Activated effector memory CD4-positive, alpha-beta T cell treated with Interleukin-2 at 50 U/mL for 16 hours (primary cell): ENCODE data around the gene CCNJ.
"Not testable (repeated sequence)": the region's sequence is repeated elsewhere in the genome, so short reads cannot be mapped to it uniquely, and the experiment has no call there.

Experiments used
- DNase-seq: peaks from one replicate; pipeline ENCODE4 v3.0.0-alpha.2; 2020

CCNJ gene, protein sequence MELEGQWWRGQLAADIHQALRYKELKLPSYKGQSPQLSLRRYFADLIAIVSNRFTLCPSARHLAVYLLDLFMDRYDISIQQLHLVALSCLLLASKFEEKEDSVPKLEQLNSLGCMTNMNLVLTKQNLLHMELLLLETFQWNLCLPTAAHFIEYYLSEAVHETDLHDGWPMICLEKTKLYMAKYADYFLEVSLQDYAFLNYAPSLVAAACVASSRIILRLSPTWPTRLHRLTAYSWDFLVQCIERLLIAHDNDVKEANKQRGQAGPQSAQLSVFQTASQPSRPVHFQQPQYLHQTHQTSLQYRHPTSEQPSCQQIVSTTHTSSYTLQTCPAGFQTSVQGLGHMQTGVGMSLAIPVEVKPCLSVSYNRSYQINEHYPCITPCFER

DNA sequence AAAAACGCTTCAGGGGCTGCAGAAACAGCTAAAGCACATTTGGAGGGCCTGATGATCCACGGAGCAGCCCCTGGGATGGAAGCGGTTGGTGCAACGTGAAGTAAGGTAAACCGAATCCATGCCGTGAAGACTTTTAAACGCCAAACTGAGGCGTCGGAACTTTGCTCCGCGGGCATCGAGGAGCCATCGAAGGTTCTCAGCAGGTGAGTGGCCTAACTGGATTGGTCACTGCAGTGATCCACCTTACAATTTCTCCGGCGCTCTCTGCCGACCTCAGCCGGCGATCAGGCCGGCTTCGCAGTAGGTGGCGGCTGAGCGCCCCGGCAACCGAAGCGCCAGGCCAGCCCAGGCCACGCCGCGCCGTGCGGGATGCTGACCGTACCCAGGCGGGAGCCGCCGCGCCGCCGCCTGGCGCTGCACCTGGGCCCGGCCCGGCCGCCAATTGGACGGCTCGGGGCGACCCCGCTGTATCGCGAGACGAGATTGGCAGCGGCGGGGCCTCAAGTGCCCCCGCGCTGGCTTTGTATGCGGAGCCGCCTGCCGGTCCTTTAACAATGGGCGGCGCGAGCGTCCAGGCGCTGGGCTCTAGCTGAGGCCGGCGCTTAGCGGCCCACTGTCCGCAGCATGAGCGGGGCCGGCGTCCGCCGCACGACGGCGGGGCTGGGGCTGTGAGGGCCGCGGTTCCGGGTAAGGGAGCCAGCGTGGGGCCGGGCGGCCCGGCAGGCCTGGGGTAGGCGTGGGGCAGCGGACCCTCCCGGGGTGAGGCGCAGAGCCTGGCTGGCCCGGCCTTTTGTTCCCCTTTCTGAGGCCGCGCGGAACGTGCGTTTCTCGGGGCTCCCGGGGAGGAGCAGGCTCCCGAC lies at the start of gene CCNJ:
TSS of gene CCNJ (plus strand) at position 551 of the 860 bp plus-strand sequence. CDS start 811 bp downstream, outside the sequence.
- peak; percentile 71 for DNase-seq

GRCh38 chr10:95994376-95994775 lies 49.0 kb upstream of the CCNJ start:
- DNase-seq, result not testable (repeated sequence)

DNA sequence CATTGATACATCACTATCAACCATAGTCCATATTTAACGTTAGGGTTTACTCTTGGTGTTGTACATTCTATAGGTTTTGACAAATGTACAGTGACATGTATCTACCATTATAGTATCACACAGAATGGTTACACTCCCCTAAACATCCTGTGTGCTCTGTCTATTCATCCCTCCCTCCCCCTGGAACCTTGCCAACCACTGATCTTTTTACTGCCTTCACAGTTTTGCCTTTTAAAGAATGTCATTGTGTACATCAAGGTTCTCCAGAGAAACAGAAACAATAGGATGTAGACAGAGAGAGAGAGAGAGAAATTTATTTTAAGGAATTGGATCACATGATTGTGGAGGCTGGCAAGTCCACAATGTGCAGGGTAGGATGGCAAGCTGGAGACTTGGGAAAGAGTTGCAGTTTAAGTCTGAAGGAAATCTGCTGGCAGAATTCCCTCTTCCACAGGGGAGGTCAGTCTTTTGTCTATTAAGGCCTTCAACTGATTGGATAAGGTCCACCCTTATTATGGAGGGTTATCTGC lies 45.1 kb upstream of the CCNJ start:
- DNase-seq, result no peak

GRCh38 chr10:96013956-96014355 lies 29.4 kb upstream of the CCNJ start:
- no peak for DNase-seq

DNA sequence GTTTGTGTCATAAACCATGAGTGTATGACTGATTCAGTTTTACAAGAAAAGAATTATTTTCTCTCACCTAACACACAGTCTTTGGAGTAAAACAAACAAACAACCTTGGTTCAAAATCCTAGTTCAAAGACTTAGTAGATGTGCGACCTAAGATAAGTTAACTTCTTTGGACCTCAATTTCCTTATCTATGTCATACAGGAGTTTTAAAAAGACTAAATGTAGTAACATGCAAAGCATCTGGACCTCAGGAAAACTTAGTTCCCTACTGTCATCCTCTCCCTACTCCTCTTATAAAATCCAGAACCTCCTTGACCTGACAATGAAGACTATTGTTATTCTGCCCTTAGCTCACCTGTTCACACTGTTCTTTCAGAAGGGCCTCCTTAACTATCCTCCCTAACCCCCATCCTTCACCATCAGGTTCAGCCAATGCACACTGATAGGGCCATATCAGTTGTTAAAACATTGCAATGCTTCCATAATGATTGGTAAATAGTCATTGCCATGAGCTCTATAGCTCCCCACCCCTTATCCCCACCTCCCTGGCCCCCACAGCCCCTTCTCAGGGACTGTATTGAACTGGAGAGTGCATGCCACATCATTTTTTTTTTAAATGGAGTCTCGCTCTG lies 28.8 kb upstream of the CCNJ start:
- DNase-seq, result no peak

- DNase-seq, result no peak
Observed at GRCh38 chr10:96017191-96017687, 26.1 kb upstream of the CCNJ start.

GRCh38 chr10:96021332-96021731 lies 22.1 kb upstream of the CCNJ start:
- no peak for DNase-seq

DNA sequence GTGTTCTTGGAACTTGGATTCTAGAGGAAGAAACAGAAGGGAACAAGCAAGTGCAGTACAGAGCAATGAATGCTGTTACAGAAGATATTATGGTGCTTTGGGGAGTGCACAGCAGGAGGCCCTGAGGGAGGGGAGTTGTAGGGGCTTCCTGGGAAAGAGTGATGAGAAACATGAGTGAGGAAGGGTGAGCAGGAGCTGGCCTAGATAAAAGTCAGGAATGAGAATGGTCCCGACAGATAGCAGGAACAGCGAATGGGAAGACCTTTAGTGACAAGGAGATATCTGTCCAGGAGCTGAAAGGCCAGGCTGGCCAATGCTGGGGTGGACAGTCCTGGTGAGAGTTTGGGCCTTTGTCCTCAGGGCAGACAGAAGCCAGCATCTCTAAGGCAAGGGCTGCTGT lies 20.6 kb upstream of the CCNJ start:
- DNase-seq, result no peak

DNA sequence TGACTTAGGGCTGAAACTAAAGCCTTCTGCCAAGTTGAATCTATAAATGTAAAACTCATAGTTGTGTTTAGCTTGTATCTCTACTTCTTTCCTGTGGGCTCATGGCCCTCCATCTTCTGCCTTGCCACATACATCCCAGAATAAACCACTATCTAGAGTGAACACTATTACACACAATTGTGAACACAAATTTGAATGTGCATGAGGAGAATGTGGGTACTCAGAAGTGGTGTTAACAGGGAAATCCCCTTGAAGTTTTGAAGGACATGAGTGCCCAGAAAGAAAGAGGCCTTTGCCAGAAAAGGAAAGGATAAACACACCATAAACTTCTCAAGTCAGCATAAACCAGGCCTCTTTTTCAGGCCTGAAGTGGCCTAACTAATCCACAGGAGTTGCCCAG lies 20.2 kb upstream of the CCNJ start:
- no peak for DNase-seq

GRCh38 chr10:96025566-96025965 lies 17.8 kb upstream of the CCNJ start:
- no peak for DNase-seq

GRCh38 chr10:96034625-96035024 lies 8.8 kb upstream of the CCNJ start:
- no peak for DNase-seq

DNA sequence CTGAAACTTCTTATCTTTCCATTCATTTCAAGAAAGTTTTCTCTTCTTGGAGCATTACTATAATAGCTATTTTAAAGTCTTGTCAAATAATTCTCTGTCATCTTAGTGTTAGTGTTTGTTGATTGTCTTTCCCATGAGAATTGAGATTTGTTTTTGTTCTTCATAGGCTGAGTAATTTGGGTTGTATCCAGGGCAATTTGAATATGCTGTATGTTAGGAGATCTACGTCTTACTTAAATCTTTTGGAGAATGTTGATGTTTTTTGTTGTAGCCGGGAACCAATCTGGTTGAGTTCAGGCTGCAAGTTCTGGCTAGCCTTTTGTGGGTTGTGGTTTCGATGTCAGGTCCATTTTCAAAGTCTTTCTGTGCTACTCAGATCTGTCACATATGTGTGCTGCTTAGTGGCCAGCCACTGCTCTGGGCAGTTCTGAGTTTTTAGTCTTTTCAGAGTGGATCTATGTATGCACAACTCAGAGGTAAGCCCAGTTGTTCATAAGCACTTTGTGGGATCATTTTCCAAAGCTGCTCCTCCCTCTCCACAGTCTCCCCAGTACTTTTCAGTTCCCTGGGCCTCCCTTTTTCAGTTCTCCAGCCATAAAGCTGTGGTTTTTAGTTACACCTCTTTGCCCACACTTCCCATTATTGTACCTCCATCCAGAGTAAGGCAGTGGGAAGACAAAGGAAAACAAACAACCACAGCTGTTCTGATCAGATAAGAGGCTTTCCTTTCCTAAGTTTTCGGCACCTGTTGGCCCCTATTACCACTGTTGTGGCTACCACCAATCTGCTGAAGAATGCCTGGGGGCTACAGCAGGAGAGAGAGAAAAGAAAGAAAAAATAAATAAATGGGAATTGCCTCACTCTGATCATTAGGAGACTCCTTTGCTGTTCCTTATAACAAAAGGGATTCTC lies 4.7 kb upstream of the CCNJ start:
- no peak for DNase-seq

DNA sequence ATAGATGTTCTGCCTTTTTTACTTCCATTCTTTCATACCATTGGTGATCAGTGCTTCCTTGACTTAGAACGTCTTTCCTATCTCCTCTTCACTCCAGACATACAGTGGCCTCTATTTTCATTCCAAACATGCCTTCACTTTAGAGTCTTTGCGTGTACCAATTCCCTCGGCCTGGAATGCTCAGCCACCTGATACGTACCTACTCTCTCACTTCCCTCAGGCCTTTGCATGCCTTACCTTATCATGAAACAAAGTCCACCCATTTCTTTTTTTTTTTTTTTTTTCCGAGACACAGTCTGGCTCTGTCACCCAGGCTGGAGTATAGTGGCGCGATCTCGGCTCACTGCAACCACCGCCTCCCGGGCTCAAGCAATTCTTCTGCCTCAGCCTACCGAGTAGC lies 2.2 kb upstream of the CCNJ start:
- DNase-seq, result no peak

DNA sequence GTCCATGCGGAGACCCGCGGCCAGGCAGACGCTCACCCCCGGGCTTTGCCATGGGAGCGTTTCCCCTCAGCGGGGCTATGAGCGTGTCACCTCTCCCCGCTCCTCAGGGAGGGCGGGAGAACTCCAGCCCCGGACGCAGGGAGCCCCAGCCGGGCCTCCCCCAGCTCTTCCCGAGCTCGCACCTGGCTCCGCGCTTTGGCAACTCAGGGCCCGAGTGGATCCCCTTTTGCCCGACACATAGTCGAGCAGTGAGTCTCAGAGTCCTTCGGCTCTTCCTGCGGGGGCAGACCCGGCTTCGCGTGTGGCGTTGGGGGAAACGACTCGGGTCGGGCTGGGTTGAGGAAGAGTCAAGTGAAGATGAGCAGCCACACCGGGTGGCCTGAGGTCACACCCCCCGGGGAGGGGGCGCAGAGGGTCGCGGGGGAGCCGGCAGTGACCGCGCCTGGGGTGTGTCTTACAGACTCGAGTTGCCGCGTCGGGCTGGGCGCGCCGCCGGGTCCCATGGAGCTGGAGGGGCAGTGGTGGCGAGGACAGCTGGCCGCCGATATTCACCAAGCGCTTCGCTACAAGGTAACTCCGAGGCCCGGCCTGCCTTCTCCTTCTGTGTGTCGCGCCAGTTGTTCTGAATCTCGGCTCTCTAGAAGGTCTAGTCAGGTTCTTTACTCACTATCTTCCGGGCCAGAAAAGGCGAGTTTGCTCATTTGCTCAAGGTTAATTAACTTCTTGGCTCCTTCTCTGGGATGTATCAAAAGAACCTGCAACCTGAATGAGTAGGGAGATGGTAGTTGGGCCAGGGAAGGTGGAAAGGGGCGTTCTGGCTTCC lies 721 bp downstream of the CCNJ start:
- DNase-seq, result peak; percentile 38

DNA sequence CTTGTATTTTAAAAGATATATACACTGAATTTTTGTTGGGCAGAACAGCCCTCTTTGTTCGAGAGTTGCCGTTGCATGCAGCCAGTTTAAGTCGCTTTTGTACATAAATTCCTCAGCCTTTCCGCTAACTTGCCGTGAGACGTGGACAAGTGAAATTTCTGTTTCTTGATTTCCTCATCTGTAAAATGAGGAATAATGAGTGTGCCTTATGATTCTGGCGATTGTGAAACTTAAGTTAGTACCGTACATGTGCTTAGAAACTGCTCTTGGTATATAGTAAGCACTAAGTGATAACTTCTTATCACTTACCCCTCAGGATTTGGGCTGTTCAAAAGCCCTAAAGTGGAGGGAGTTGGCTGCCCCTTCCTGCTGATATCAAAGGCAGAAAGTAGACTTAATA lies 1.4 kb downstream of the CCNJ start:
- no peak for DNase-seq

DNA sequence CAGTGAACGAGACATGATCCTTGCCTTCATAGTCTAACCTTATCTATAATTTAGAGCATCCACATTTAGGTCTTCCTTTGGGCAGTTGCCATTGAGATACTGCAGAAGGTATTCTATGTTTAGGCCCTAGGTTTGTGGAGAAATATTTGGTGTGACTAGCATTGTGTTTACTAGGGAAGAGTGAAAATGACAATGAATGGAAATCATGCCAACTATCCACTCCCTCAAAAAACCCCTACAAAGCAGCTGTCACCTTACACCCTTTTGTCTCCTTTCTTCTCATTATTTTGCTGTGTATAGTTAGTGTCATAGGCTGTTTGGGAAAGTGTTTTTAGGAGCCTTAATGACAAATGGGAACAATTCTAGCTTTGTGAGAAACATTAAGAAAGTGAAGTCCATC lies 3.2 kb downstream of the CCNJ start:
- no peak for DNase-seq

DNA sequence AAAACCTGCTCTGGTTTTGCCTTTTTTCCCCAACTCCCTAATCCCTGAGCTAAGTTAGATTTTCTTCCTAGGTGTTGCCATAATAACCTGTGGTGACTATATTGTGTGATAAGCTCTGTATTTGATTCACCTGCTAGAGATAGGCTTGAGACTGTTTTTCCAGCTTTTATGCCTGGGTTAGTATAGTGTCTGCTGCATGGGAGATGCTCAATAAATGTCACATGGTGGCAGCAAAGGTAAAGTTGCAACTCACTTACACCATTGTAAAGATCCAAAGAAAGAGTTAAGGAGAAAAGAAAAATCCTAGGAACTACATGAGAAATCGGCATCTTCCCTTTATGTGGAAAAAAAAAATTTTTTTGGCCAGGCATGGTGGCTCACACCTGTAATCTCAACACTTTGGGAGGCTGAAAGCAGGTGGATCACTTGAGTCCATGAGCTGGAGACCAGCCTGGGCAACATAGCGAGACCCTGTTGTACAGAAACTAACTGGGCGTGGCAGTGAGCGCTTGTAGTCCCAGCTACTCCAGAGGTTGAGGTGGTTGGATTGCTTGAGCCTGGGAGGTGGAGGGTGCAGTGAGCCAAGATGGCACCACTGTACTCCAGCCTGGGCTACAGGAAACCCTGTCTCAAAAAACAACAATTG lies 3.7 kb downstream of the CCNJ start:
- DNase-seq, result no peak

DNA sequence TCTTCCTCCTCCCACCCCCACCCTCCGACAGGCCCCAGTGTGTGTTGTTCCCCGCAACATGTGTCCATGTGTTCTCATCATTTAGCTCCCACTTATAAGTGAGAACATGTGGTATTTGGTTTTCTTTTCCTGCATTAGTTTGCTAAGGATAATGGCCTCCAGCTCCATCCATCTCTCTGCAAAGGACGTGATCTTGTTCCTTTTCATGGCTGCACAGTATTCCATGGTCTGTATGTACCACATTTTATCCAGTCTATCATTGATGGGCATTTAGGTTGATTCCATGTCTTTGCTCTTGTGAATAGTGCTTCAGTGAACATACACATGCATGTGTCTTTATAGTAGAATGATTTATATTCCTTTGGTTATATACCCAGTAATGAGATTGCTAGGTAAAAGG lies 4.5 kb downstream of the CCNJ start:
- not testable (repeated sequence) for DNase-seq

- DNase-seq, result no peak
Observed at GRCh38 chr10:96049340-96049739, 6.0 kb downstream of the CCNJ start.

GRCh38 chr10:96053985-96054384 lies 10.6 kb downstream of the CCNJ start:
- no peak for DNase-seq

GRCh38 chr10:96056787-96057186 lies 13.4 kb downstream of the CCNJ start:
- DNase-seq, result no peak
